H1 (cell line): ENCODE results near the gene MAP3K10. TPM values are rescaled to one million over a fixed set of nuclear protein-coding genes. Genes with fewer than 3 reads are reported as not detected.

Source experiments
- ASH2L ChIP-seq: fragments of 200-600, 300-600 bp; sonication (generic); IDR thresholded peaks from one replicate; pipeline ENCODE4 v1.7.1; 2017; ENCODE audit warnings: low read length
- CTCF ChIP-seq, 3 experiments: IDR thresholded peaks; 1 replicate in 2 of 3; 2 replicates in 1 of 3; pipeline versions ENCODE4 v1.5.1 to v1.6.1; 2011; ENCODE audit warnings: low read length in 3 of 3, mild to moderate bottlenecking in 3 of 3, inconsistent platforms in 2 of 3, low read depth in 1 of 3, moderate library complexity in 1 of 3; ENCODE audit not compliant: insufficient read depth in 1 of 3; ENCODE audit errors: control extremely low read depth in 1 of 3
- ZNF274 ChIP-seq: IDR thresholded peaks from 2 replicates; pipeline ENCODE4 v1.7.0; 2012; ENCODE audit warnings: low read length, borderline replicate concordance; ENCODE audit errors: extremely low read depth
- polyA plus RNA-seq, 7 experiments: library from polyadenylated mRNA; depleted of rRNA in 3 of 7; stranded (reverse) in 5 of 7; unstranded in 2 of 7; fragments of >200 nt in 5 of 7; fragments of 200-250 nt in 2 of 7; gene quantifications; 1 replicate in 5 of 7; 2 replicates in 1 of 7; 4 replicates in 1 of 7; pipeline versions ENCODE4 v1.2.1 to v1.2.3, GENCODE V29; 2011 to 2013; ENCODE audit warnings: missing spikeins in 2 of 7, mixed read lengths in 2 of 7
- total RNA-seq: library from RNA; stranded (reverse); fragmentation: NEBNext Ultra II Directional; extraction: Animal tissue kit (Norgen Biotek cat#: 25700); gene quantifications from 2 replicates; pipeline ENCODE4 v1.2.1, GENCODE V29; 2021

Gene MAP3K10
- total and polyA plus RNA-seq, 2 of the 8 experiments (the other 6 are each of a cell fraction or from before 2014, with no cell fraction given), result 4.9 to 15.9 TPM

GRCh38 chr19:40143612-40144011, 47.6 kb upstream of the MAP3K10 start (continued):
- TF ChIP-seq ASH2L, result no peak
- TF ChIP-seq ZNF274, result no peak
- no peak for TF ChIP-seq CTCF (IDR thresholded peaks at IDR 0.05; ENCODE audit: control extremely low read depth in 1 of 3, insufficient read depth in 1 of 3, low read depth in 1 of 3, low read length in 3 of 3)
